DMS114 treated with DMSO at 0.1 percent for 48 hours (cell line): ENCODE data around the gene ECHDC1.
A peak's percentile ranks its signal among the peaks of the same experiment; 100 is the strongest.
"Not testable (repeated sequence)": the region's sequence is repeated elsewhere in the genome, so short reads cannot be mapped to it uniquely, and the experiment has no call there.

Experiments used
- DNase-seq: peaks from one replicate; lab custom pipeline; 2025; ENCODE audit not compliant: unreplicated experiment; lab: John Stamatoyannopoulos, UW

Gene ECHDC1

DNA sequence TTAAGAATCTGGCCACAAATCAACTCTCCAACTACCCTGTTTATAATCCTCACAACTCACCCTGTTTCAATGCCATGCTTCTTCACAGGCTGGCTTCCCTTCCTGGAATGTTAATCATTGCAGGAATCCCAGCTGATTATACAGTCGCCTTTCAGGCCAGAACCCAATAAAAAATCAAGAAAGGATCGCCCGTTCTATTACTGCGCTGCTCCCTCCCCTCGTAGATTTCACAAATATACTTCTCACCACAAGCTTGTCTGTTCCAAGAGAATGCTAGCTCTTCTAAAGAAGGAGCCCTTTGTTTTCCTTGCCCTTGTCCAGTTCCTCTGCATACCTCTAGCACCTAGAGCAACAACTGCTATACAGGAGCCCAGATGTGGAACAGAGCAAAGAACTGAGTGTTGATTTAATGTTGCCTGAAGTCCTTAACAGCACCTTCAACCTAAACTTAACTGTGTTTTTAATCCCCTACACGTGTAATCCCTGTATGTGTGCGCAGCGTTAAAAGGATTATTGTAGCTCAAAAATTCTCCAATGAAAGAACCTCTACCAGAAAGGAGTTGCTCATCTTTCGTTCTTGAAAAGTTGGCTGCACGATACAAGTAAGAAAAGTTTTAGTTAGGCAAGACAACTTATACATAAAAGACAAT is 988 bp downstream of the ECHDC1 start:
- no peak for DNase-seq

DNA sequence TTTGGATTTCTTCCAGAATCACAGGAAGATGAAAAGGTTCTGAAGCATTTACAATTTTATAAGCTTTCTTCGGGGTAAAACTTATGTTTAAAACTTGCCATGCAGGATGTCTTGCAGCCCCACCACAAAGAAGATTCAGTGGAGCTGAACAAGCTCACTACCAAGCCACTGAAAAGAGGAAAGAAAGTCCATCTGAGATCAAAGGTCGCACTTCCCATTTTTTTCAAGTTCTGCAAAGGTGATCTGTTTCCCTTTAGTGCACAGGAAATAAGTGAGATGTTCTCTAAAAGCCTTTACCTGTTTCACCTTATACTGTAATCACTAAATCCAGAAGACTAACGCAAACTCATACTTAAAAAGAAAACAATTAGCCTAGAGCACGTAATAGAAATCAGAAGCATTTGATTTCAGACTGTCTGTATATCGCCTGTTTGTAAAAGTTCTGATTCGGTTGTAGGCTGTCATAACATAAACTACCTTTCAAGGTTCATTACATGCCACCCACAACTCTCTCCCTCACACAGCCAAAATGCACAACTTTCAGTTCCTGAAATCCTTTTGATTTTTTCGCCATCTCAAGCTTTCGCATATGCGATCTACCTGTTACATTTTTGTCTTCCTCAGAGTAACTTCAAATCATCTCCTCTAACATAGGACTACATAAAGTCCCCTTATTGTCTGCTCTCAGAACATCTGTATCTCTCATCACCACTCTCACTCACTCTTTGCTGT is 1.8 kb downstream of the ECHDC1 start:
- DNase-seq, result no peak

DNA sequence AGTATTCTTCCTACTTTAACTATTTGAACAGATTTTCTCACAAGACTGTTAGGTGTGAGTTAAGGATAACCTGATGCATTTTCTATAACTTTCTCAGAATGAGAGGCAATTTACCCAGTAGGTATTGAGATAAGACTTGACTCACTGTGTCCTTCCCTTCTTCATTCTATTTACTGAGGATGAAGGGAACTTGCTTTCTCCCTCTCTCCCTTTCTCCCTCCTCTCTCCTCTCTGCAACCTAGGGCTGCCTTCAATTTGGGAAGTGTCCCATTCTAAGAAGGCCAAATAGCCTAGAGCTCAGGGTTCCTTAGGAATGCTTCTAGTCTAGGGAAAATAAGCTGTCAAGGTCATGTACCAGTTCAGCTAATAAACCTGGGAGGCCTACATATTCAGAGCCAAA is 3.2 kb downstream of the ECHDC1 start:
- no peak for DNase-seq

DNA sequence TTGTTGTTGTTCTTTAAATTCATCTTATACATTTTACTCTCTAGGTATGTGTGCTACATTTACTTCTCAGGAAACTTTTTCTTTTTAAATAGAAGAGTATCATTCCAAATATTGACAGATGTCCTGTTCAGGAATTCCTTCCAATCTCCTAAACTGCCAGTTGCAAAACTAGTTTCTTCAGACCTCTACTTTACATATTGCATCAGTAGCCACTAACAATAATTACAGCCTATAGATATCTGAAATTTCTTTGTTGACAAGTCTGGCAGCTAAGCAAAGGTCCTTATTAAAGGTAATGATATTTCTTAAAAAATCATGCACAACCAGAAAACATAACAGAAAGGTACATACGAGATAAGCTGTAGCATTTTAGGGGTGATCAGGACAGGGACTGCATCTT is 4.5 kb downstream of the ECHDC1 start:
- DNase-seq, result no peak

DNA sequence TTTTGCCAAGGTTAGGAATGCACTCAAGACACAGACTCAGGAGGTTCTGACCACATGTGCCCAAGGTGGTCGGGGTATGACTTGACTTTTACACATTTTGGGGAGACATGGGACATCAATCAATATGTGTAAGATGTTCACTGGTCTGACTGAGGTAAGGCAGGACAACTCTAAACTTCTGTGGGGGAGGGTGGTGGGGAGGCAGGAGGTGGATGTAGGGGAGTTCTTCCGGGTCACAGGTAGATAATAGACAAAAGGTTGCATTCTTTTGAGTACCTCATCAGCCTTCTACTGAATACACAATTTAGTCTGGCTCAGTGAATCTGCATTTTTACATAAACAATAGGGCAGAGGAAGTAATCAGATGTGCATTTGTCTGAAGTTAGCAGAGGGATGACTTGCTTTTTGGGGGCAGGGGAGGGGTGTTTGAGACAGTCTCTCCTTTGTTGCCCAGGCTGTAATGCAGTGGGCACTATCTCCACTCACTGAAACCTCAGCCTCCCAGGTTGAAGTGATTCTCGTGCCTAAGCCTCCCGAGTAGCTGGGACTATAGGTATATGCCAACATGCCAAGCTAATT is 10.9 kb downstream of the ECHDC1 start:
- DNase-seq, result no peak

DNA sequence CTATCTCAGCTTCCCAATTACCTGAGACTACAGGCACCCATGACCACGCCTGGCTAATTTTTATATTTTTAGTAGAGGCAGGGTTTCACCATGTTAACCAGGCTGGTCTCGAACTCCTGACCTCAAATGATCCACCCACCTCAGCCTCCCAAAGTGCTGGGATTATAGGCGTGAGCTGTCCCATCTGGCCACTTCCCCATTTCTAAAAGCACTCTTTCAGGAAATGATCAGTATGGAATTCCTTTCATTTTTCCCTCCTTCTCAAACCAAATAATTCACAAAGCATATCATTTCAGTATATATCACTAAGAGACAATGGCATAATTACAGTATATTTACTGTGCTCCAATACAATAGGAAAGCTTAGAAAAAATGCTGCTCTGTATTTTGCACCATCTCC is 12.2 kb downstream of the ECHDC1 start:
- DNase-seq, result not testable (repeated sequence)

DNA sequence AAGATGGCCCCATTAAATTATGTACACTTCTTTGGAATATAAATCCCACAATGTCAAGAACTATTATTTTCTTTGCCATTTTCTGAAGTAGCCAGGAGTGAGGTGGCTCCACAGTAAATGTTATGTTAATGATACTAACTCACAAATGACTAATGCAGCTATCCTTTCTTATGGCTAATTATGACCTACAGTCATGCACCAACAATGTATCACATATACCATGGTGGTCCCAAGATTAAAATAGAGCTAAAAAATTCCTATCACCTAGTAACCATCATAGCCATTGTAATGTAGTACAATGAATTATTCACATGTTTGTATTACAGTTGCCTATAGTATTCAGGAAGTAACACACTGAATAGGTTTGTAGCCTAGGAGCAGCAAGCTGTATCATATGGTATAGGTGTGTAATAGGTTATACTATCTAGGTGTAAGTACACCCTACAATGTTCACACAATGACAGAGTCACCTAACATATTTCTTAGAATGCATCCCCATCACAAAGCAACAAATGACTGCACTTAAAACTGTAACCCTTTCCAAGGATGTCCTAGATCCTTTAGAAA is 15.3 kb downstream of the ECHDC1 start:
- no peak for DNase-seq

DNA sequence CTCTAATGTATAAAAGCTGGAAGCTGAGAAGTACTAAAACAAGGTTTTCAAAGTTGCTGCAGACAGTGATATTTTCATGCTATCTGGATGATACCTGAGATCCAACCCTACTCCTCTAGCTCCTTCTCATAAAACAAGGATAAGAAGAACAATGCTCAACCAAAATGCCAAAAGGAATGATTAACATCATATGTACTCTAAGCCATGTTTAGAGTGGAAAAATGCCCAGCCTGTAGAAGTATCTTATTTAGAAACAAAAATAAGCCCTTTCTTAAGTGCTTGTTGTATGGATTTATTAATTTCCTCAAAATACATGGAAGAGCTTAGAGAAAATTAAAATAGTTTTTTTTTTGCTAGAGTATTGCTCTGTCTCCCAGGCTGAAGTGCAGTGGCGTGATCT is 23.7 kb downstream of the ECHDC1 start:
- no peak for DNase-seq

DNA sequence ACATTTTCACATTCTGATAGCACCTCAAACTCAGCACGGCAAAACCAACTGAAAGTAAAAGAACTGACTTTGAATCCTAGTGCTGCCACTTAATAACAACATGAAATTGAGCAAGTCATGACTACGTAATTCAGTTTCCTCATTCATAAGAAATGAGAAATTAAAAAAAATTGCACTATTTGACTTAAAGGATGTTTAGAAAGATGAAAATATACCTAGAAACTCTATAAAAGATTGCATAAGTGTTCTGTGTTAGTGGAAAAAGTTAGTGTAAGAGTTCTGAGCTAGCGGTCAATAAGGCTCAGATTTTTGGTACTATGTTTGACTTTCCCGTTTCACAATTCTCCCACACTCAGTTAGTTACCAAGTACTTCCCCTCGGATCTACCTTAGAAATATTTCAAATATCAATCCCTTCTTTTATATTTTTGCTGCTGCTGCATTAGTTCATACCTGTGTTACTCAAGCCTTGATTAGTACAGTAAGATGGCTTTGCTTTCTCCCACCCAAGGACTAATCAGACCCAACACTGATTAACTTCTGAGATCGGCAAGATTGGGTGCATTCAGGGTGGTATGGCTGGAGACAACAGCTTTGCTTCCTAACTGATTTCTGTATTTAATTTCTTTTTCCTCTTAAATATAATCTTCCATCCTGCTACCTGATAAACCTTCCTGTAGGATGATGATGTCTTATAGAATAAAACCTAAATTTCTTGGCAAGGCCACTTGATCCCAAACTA is 25.9 kb downstream of the ECHDC1 start:
- DNase-seq, result no peak

DNA sequence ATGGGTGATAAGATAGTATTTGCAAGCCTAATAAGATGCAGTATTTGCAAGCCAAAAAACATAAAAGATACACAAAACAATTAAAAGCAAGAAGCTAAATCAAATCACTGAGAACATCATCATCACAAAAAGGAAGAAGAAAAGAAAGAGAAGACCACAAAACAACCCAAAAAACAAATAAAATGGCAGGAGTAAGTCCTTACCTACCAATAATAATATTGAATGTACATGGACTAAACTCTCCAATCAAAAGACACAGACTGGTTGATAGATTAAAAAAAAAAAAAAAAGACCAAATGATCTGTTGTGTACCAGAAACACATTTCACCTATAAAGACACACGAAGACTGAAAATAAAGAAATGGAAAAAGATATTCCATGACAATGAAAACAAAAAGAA is 37.7 kb downstream of the ECHDC1 start:
- no peak for DNase-seq

DNA sequence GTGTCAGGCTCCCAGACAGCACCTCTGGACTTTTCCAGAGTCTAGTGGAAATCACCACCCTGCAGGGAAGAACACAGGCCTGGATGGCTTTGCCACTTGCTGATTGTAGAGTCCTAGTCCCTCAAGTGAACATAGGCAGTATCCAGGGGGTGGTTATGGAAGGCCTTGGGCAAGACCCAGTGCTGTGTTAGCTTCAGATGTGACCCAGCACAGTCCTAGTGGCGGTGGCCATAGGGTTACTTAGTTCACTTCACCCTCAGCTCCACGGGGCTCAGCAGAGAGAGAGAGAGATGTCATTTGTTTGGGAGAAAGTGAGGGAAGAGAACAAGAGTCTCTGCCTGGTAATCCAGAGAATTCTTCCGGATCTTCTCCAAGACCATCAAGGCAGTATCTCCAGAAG is 39.5 kb downstream of the ECHDC1 start:
- DNase-seq, result no peak

DNA sequence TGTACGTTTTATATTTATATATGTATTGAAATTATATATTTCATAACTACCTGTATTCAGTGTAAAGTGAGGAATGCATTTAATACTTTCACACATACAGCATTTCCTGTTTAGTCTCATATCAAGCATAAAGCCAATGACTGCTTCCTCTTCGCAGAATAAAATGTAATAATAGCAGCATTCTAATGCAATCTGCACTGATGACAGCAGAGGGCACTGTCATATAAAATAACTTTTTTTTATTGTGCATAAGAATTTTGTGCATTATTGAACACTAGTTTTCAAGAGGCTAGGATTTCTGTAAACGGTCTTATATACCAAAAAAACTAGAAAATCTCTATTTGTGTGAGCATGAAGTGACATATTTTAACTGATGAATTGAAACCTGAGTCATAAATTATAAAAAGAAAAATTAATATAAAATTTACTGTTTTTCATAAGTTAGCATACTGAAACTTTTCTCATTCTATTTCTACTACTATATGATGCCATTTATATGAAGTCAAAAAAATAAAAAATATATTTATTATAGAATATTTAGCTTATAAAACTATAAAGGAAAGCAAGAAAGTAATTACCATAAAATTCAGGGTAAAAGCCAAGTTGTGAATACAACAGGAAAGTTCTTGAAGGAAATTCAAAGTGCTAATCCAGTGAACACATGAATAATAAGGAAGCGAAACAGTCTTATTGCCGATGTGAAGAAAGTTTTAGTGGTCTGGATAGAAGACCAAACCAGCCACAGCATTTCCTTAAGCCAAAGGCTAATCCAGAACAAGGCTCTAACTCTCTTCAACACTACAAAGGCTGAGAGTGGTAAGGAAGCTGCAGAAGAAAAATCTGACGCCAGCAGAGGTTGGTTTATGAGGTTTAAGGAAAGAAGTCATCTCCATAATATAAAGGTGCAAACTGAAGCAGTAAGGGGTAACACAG is 40.4 kb downstream of the ECHDC1 start:
- peak; percentile 6 for DNase-seq

DNA sequence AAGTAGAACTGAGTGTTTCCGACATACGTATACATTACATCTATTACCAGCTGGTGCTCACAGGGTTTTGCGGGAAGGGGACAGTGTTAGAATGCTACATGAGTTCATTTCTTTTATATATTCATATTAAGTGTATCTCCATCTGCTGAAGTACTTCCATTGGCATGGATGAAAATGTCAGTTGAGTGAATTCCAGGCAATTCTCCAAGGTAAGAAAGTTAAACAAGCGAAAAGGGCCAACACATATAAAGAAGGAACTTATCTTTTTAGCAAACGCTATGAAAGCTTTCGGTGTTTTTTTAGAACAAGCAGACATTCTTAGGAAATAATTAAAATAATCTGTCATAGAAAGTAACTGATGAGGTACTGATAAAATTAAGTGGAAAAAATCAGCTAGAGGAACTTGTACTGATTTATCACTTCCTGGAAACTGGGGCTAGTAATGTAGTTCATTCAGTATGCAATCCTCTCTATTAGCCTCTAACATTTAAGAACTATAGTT is 42.2 kb downstream of the ECHDC1 start:
- no peak for DNase-seq

DNA sequence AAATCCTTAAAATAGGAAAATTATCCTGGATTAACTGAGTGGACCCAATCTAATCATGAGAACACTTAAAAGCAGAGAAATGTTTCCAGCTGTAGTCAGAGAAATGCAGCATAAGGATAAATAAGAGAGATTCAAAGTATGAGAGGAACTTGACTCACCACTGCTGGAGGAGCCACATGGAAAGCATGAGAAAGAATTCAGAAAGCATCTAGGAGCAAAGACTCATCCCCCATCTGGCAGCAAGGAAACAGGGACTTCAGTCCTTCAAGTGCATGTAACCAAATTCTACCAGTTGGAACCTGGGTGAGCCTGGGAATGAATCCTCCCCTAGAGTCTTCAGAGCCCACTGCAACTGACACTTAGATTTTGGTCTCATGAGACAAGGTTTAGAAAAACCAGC is 43.0 kb downstream of the ECHDC1 start:
- DNase-seq, result no peak

DNA sequence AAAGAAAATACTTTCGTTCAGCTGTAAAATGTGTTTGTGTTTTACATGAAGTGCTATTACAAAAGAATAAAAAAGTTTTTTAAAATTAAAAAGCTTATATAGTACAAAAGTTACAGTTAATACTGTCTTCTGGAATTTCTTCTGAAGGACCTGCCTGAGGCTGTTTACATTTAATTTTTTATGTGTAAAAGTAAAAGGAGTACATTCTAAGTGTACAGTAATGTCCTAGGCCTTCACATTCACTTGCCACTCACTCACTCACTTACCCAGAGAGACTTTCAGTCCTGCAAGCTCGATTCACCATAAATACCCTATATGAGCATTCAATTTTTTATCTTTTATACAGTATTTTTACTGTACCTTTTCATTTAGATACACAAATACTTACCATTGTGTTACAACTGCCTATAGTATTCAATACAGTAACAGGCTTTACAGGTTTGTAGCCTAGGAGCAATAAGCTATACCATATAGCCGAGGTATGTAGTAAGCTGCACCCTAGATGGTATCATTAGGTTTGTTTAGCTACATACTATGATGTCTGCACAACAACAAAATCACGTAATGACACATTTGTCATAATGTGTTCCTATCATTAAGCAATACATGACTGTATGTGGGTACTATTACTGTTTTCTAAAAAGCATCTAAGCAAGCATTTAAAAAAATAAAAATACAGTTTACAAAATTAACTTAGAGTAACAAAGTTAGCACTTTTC is 43.7 kb downstream of the ECHDC1 start:
- no peak for DNase-seq

DNA sequence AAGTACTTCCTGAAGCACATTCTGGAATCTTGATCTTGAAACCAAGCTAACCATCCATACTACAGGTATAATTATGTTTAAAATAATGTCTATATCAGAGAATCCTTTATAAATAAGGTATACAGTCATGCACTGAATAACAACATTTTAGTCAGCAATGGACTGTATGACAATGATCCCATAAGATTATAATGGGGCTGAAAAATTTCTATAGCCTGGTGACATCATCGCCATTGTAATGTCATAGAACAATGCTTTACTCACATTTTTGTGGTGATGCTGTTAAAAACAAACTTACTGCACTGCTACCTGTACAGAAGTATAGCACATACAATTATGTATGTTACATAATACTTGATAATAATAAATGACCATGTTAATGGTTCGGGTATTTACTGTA is 44.9 kb downstream of the ECHDC1 start:
- no peak for DNase-seq

DNA sequence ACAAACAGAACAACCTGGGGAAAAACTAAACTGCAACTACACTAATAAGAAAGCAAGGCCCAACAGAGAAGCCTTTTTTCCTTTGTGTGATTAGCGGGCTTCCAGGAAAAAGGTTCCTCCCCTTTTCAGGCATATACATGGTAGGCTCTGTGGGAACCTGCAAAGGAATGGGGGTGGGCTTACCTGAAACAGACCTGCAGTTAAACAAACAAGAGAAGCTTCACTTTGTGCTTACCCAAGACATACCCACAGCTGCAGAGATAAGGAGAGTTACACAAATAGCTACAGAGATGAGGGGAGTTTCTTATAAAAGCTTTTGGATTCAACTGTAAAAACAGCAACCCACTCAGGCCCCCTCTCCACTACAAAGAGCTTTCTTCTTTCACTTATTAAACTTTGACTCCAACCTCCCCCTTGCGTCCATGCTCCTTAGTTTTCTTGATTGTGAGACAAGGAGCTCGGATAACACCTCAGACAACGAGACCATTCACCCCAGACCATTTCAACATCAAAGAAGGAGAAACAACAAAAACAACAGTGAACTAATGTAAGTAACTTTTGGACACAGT is 45.8 kb downstream of the ECHDC1 start:
- no peak for DNase-seq

DNA sequence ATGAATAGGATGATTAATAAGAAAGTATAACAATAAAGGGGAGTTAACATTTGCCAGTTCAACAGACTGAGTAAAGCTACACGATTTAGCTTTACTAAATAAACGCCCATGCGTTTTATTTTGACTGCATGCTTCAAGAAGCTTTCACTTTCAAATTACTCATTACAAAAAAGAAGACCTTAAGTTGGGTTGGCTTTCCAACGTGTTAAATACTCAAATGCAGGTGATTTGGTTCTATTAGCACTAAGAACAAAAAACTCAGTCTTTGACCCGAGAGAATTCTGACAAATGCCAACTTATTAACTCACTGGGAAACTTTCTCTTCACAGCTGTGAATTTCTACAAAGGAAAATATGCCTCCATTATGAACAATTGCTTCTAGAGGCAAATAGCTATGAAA is 51.9 kb downstream of the ECHDC1 start:
- DNase-seq, result no peak
